ENCODE measurements around the gene SPRR5.

The SPRR5 gene

GRCh38 chr1:152909206-152909605, 37.8 kb upstream of the SPRR5 start:
- Histone ChIP-seq H3K4me2 (ENCODE audit: low read length) (no peak overlapping the region), H3K36me3 (replicated peaks; ENCODE audit: low read depth, low read length) (no peaks in the 10 kb centered on the region), H3K9ac (ENCODE audit: low read length) (no peak overlapping the region), H4K20me1 (ENCODE audit: insufficient read depth, low read length) (no peaks in the 10 kb centered on the region), H3K27ac (ENCODE audit: low read length) (no peak overlapping the region), H3K79me2 (ENCODE audit: low read length) (no peaks in the 10 kb centered on the region), H2AFZ (ENCODE audit: low read depth, low read length) (no peak overlapping the region), H3K4me3 (ENCODE audit: low read length) (no peak overlapping the region), H3K4me1 (ENCODE audit: low read length) (peaks cover 19% of the 10 kb centered on the region), H3K9me3 (ENCODE audit: insufficient read depth, low read length) (no peaks in the 10 kb centered on the region), H3K27me3 (ENCODE audit: low read depth, low read length) (peaks cover 72% of the 10 kb centered on the region)
- TF ChIP-seq CTCF (IDR thresholded peaks at IDR 0.05; ENCODE audit: low read depth, low read length) (no peak), EZH2phosphoT487 (IDR thresholded peaks at IDR 0.05; ENCODE audit: low read depth) (no peak)

GRCh38 chr1:152912471-152912870, 34.5 kb upstream of the SPRR5 start:
- Histone ChIP-seq H3K4me3 (ENCODE audit: low read length) (no peak overlapping the region), H3K9ac (ENCODE audit: low read length) (no peak overlapping the region), H2AFZ (ENCODE audit: low read depth, low read length) (no peak overlapping the region), H3K27ac (ENCODE audit: low read length) (no peak overlapping the region), H3K4me2 (ENCODE audit: low read length) (no peak overlapping the region), H4K20me1 (ENCODE audit: insufficient read depth, low read length) (no peaks in the 10 kb centered on the region), H3K27me3 (ENCODE audit: low read depth, low read length) (peaks cover 61% of the 10 kb centered on the region), H3K4me1 (ENCODE audit: low read length) (peaks cover 12% of the 10 kb centered on the region), H3K79me2 (ENCODE audit: low read length) (no peaks in the 10 kb centered on the region), H3K36me3 (replicated peaks; ENCODE audit: low read depth, low read length) (no peaks in the 10 kb centered on the region), H3K9me3 (ENCODE audit: insufficient read depth, low read length) (no peaks in the 10 kb centered on the region)
- TF ChIP-seq CTCF (IDR thresholded peaks at IDR 0.05; ENCODE audit: low read depth, low read length) (no peak), EZH2phosphoT487 (IDR thresholded peaks at IDR 0.05; ENCODE audit: low read depth) (no peak)

- TF ChIP-seq EZH2phosphoT487 (IDR thresholded peaks at IDR 0.05; ENCODE audit: low read depth) (no peak), CTCF (IDR thresholded peaks at IDR 0.05; ENCODE audit: low read depth, low read length) (no peak)
- no peaks in the 10 kb centered on the region for H3K9me3 ChIP-seq (ENCODE audit: insufficient read depth, low read length)
- no peak overlapping the region for H3K4me3 ChIP-seq (ENCODE audit: low read length)
These were observed 34.1 kb upstream of the SPRR5 start for GRCh38 chr1:152912900-152913299.

GRCh38 chr1:152917794-152918193, 29.2 kb upstream of the SPRR5 start:
- no peaks in the 10 kb centered on the region for H4K20me1 ChIP-seq (ENCODE audit: insufficient read depth, low read length)
- peaks cover 61% of the 10 kb centered on the region for H3K27me3 ChIP-seq (ENCODE audit: low read depth, low read length)
- H2AFZ ChIP-seq (ENCODE audit: low read depth, low read length), result no peak overlapping the region
- TF ChIP-seq CTCF (IDR thresholded peaks at IDR 0.05; ENCODE audit: low read depth, low read length) (peak; percentile 35), EZH2phosphoT487 (IDR thresholded peaks at IDR 0.05; ENCODE audit: low read depth) (no peak)
- H3K79me2 ChIP-seq (ENCODE audit: low read length), result no peaks in the 10 kb centered on the region
- no peak overlapping the region for H3K27ac ChIP-seq (ENCODE audit: low read length)
- no peak overlapping the region for H3K4me3 ChIP-seq (ENCODE audit: low read length)
- H3K4me2 ChIP-seq (ENCODE audit: low read length), result no peak overlapping the region
- H3K9ac ChIP-seq (ENCODE audit: low read length), result no peak overlapping the region
- H3K9me3 ChIP-seq (ENCODE audit: insufficient read depth, low read length), result no peaks in the 10 kb centered on the region
- H3K36me3 ChIP-seq (replicated peaks; ENCODE audit: low read depth, low read length), result no peaks in the 10 kb centered on the region
- H3K4me1 ChIP-seq (ENCODE audit: low read length), result no peaks in the 10 kb centered on the region

More at GRCh38 chr1:152912900-152913299, 34.1 kb upstream of the SPRR5 start:
- no peak overlapping the region for H3K4me2 ChIP-seq (ENCODE audit: low read length)
- peaks cover 8% of the 10 kb centered on the region for H3K4me1 ChIP-seq (ENCODE audit: low read length)
- H3K27me3 ChIP-seq (ENCODE audit: low read depth, low read length), result peaks cover 61% of the 10 kb centered on the region
- H2AFZ ChIP-seq (ENCODE audit: low read depth, low read length), result no peak overlapping the region
- H3K36me3 ChIP-seq (replicated peaks; ENCODE audit: low read depth, low read length), result no peaks in the 10 kb centered on the region
- no peak overlapping the region for H3K9ac ChIP-seq (ENCODE audit: low read length)
- H3K79me2 ChIP-seq (ENCODE audit: low read length), result no peaks in the 10 kb centered on the region
- H4K20me1 ChIP-seq (ENCODE audit: insufficient read depth, low read length), result no peaks in the 10 kb centered on the region
- H3K27ac ChIP-seq (ENCODE audit: low read length), result no peak overlapping the region
